Kasumi-1 (cell line): Measurements from ENCODE around the gene SLC35F4.

Experiments
- DNase-seq, 2 experiments: peaks; one replicate each; lab custom pipeline; 2025; lab: John Stamatoyannopoulos, UW

The SLC35F4 gene

GRCh38 chr14:57526942-57527341 is 338.9 kb downstream of the SLC35F4 start:
- DNase-seq: no peak

GRCh38 chr14:57519043-57519442 is 346.8 kb downstream of the SLC35F4 start:
- DNase-seq: no peak
